GM23248 (cell line): ENCODE measurements around the gene GALNT14. TPM values are rescaled to one million over a fixed set of nuclear protein-coding genes. Genes with fewer than 3 reads are reported as not detected.

Experiments used
- DNase-seq: peaks from one replicate; pipeline ENCODE4 v3.0.0-alpha.2; 2015
- H2AFZ ChIP-seq: fragments of 200-600 bp; sonication (generic); 2 replicates; pipeline ENCODE4 v1.6.1; 2016; ENCODE audit warnings: antibody characterized with exemption
- H3F3A ChIP-seq: fragments of 200-600 bp; sonication (generic); 2 replicates; pipeline ENCODE4 v1.6.1; 2016; ENCODE audit warnings: mild to moderate bottlenecking, antibody characterized with exemption, mixed run types; ENCODE audit not compliant: insufficient read depth
- H3K27ac ChIP-seq: fragments of 200-600 bp; sonication (generic); 2 replicates; pipeline ENCODE4 v1.5.1; 2016; ENCODE audit warnings: mild to moderate bottlenecking
- H3K27me3 ChIP-seq: fragments of 200-600 bp; sonication (generic); replicated peaks from 2 replicates; pipeline ENCODE4 v1.6.1; 2016; ENCODE audit warnings: mild to moderate bottlenecking; ENCODE audit not compliant: insufficient read depth
- H3K36me3 ChIP-seq: fragments of 200-600 bp; sonication (generic); 2 replicates; pipeline ENCODE4 v1.6.1; 2016; ENCODE audit warnings: low read depth, mild to moderate bottlenecking
- H3K4me1 ChIP-seq: fragments of 200-600 bp; sonication (generic); 2 replicates; pipeline ENCODE4 v1.6.1; 2016; ENCODE audit warnings: mild to moderate bottlenecking; ENCODE audit not compliant: insufficient read depth
- H3K4me2 ChIP-seq: fragments of 200-600 bp; sonication (generic); one replicate; pipeline ENCODE4 v1.6.1; 2016; ENCODE audit warnings: mild to moderate bottlenecking; ENCODE audit not compliant: unreplicated experiment
- H3K4me3 ChIP-seq: fragments of 200-600 bp; sonication (generic); 2 replicates; pipeline ENCODE4 v1.5.1; 2016; ENCODE audit warnings: mild to moderate bottlenecking
- H3K79me2 ChIP-seq: fragments of 200-600 bp; sonication (generic); 2 replicates; pipeline ENCODE4 v1.6.1; 2016; ENCODE audit warnings: mild to moderate bottlenecking; ENCODE audit not compliant: insufficient read depth
- H3K9ac ChIP-seq: fragments of 200-600 bp; sonication (generic); 2 replicates; pipeline ENCODE4 v1.6.1; 2016; ENCODE audit warnings: mild to moderate bottlenecking
- H3K9me2 ChIP-seq: fragments of 200-600 bp; sonication (generic); 2 replicates; pipeline ENCODE4 v1.6.1; 2016; ENCODE audit warnings: mixed run types, mild to moderate bottlenecking, moderate library complexity; ENCODE audit not compliant: insufficient read depth
- H3K9me3 ChIP-seq: fragments of 200-600 bp; sonication (generic); one replicate; pipeline ENCODE4 v1.6.1; 2017; ENCODE audit warnings: low read depth
- H4K20me1 ChIP-seq: fragments of 200-600 bp; sonication (generic); 2 replicates; pipeline ENCODE4 v1.6.0; 2016; ENCODE audit not compliant: insufficient read depth
- EZH2 ChIP-seq: fragments of 200-600 bp; sonication (generic); IDR thresholded peaks from 2 replicates; pipeline ENCODE4 v1.6.1; 2018; ENCODE audit warnings: antibody characterized with exemption, mild to moderate bottlenecking; ENCODE audit not compliant: insufficient read depth, poor library complexity, severe bottlenecking
- EZH2phosphoT487 ChIP-seq: fragments of 200-600 bp; sonication (generic); IDR thresholded peaks from 2 replicates; pipeline ENCODE4 v1.6.1; 2018; ENCODE audit warnings: antibody characterized with exemption, moderate library complexity, mild to moderate bottlenecking, low read depth; ENCODE audit not compliant: insufficient read depth
- WGBS, 2 experiments: methylation state at CpG; one replicate each; pipeline ENCODE4 v1.1.6; 2015 to 2017; ENCODE audit warnings: low lambda C conversion rate in 2 of 2, low coverage in 1 of 2; ENCODE audit errors: missing lambda C conversion rate in 2 of 2; 5-methylcytosine and 5-hydroxymethylcytosine counted together
- in situ Hi-C: fragments of 300-500 bp; cut with MboI; formaldehyde crosslinking; loops from 2 replicates; pipeline ENCODE4 v1.15.0; 2020
- polyA plus RNA-seq: library from polyadenylated mRNA; unstranded; fragments of >200 nt; fragmentation: Nextera tagmentation; extraction: Ambion mirVana; gene quantifications from 2 replicates; pipeline ENCODE4 v1.2.1, GENCODE V29; 2016
- total RNA-seq: library from RNA; depleted of rRNA; stranded (reverse); fragments of >200 nt; shearing (Covaris generic); gene quantifications from 2 replicates; pipeline ENCODE4 v1.2.3, GENCODE V29; 2014

GALNT14 gene
- total and polyA plus RNA-seq, 2 experiments from 2014 or later: 3.2 to 3.5 TPM

- H3K4me2 ChIP-seq: no peak overlapping the region
- WGBS, 2 experiments: 62% methylated on average over 2 of the region's 2 CpGs
- H3K9me2 ChIP-seq: no peaks in the 10 kb centered on the region
- no peak overlapping the region for H3K4me3 ChIP-seq
- H3K27ac ChIP-seq: no peak overlapping the region
- H2AFZ ChIP-seq: no peak overlapping the region
- no peaks in the 10 kb centered on the region for H3K79me2 ChIP-seq
- H4K20me1 ChIP-seq: no peaks in the 10 kb centered on the region
- H3K9ac ChIP-seq: no peak overlapping the region
- H3K27me3 ChIP-seq: no peaks in the 10 kb centered on the region
- H3F3A ChIP-seq: no peaks in the 10 kb centered on the region
- no peaks in the 10 kb centered on the region for H3K9me3 ChIP-seq
- no peaks in the 10 kb centered on the region for H3K36me3 ChIP-seq
- in situ Hi-C loops: no loop called here
- H3K4me1 ChIP-seq: no peaks in the 10 kb centered on the region
- no peak for DNase-seq
- TF ChIP-seq EZH2: no peak
- TF ChIP-seq EZH2phosphoT487: no peak
These were observed 187.9 kb downstream of the GALNT14 start for GRCh38 chr2:30950339-30950738.

- H3K4me2 ChIP-seq: no peak overlapping the region
- no peak overlapping the region for H3K9ac ChIP-seq
- no peak overlapping the region for H3K27ac ChIP-seq
- no peak overlapping the region for H3K4me3 ChIP-seq
- H2AFZ ChIP-seq: no peak overlapping the region
- no peaks in the 10 kb centered on the region for H3K9me2 ChIP-seq
- DNase-seq: peak; percentile 49
- no peaks in the 10 kb centered on the region for H3K27me3 ChIP-seq
- no peak for TF ChIP-seq EZH2
- no peak for TF ChIP-seq EZH2phosphoT487
- H3K4me1 ChIP-seq: no peaks in the 10 kb centered on the region
- 51 to 73% methylated on average over 4 of the region's 4 CpGs for WGBS, 2 experiments
- H3K79me2 ChIP-seq: no peaks in the 10 kb centered on the region
- no peaks in the 10 kb centered on the region for H4K20me1 ChIP-seq
- no peaks in the 10 kb centered on the region for H3K9me3 ChIP-seq
- no peaks in the 10 kb centered on the region for H3F3A ChIP-seq
- H3K36me3 ChIP-seq: no peaks in the 10 kb centered on the region
- in situ Hi-C loops: no loop called here
These were observed 188.8 kb downstream of the GALNT14 start for GRCh38 chr2:30949435-30949834.

- Histone ChIP-seq H3K4me1 (no peaks in the 10 kb centered on the region), H3K4me2 (no peak overlapping the region), H3F3A (no peaks in the 10 kb centered on the region), H3K9me2 (no peaks in the 10 kb centered on the region), H3K9me3 (no peaks in the 10 kb centered on the region), H4K20me1 (no peaks in the 10 kb centered on the region), H3K27me3 (no peaks in the 10 kb centered on the region), H2AFZ (no peak overlapping the region), H3K9ac (no peak overlapping the region), H3K36me3 (no peaks in the 10 kb centered on the region), H3K79me2 (no peaks in the 10 kb centered on the region), H3K4me3 (no peak overlapping the region), H3K27ac (no peak overlapping the region)
- 59 to 64% methylated on average over 2 of the region's 2 CpGs for WGBS, 2 experiments
- no peak for DNase-seq
- TF ChIP-seq EZH2: no peak
- TF ChIP-seq EZH2phosphoT487: no peak
- in situ Hi-C loops: no loop called here
These were observed 189.4 kb downstream of the GALNT14 start for GRCh38 chr2:30948857-30949256.

GRCh38 chr2:30948130-30948529, 190.1 kb downstream of the GALNT14 start:
- Histone ChIP-seq H3K79me2 (no peaks in the 10 kb centered on the region), H3K9ac (no peak overlapping the region), H3F3A (no peaks in the 10 kb centered on the region), H3K9me2 (no peaks in the 10 kb centered on the region), H2AFZ (no peak overlapping the region), H3K4me1 (no peaks in the 10 kb centered on the region), H3K36me3 (no peaks in the 10 kb centered on the region), H3K4me3 (no peak overlapping the region), H3K4me2 (no peak overlapping the region), H4K20me1 (no peaks in the 10 kb centered on the region), H3K27ac (no peak overlapping the region), H3K9me3 (no peaks in the 10 kb centered on the region), H3K27me3 (no peaks in the 10 kb centered on the region)
- TF ChIP-seq EZH2phosphoT487: no peak
- no peak for TF ChIP-seq EZH2
- in situ Hi-C loops: no loop called here
- DNase-seq: no peak
- 60 to 61% methylated on average over 1 of the region's 1 CpG for WGBS, 2 experiments

- Histone ChIP-seq H3K9me3 (no peaks in the 10 kb centered on the region), H3K9ac (no peak overlapping the region), H2AFZ (no peak overlapping the region), H3K4me1 (no peaks in the 10 kb centered on the region), H3K27me3 (no peaks in the 10 kb centered on the region), H4K20me1 (no peaks in the 10 kb centered on the region), H3K79me2 (no peaks in the 10 kb centered on the region), H3K27ac (no peak overlapping the region), H3K4me2 (no peak overlapping the region), H3K4me3 (no peak overlapping the region), H3K36me3 (no peaks in the 10 kb centered on the region), H3K9me2 (no peaks in the 10 kb centered on the region), H3F3A (no peaks in the 10 kb centered on the region)
- TF ChIP-seq EZH2 (no peak), EZH2phosphoT487 (no peak)
- in situ Hi-C loops: no loop called here
- DNase-seq: peak; percentile 28
These were observed 190.6 kb downstream of the GALNT14 start for GRCh38 chr2:30947686-30948085.
